ENCODE data around the gene TSSC4.

DNA sequence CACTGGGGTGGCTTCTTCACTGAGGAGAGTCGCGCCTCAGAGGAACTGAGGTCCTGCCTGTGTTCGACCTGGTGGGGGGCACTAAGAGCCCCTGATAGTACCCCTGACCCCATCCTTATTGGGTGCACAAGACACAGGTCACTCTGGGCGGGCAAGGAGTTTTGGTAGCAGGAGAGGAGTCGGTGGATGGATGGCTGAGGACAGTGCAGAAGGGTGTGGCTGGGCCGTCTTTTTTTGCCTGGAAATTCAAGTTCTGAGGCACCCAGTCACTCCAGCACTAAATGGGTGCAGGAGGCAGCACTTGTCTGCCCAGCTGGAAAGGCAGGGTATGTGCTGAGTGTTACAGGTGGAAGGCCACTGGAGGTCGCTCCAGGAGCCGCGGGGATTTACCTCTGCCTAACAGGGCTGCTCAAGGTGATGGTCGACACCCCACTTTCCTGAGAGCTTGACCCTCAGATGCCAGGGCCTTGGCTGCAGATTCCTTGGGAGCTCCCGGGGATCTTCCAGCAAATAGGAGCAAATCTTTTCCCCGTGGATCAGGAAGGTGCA, 960 bp downstream of the TSSC4 start:
- TF ChIP-seq ATF7 (IDR thresholded peaks at IDR 0.05) (no peak), EP300 (IDR thresholded peaks at IDR 0.05; ENCODE audit: low read length) (no peak), NR2C2 (CRISPR knock-in tag; IDR thresholded peaks at IDR 0.05) (no peak), NR2C2 (tag; IDR thresholded peaks at IDR 0.05) (no peak), ZNF449 (CRISPR knock-in tag; IDR thresholded peaks at IDR 0.05) (no peak), KAT2B (IDR thresholded peaks at IDR 0.05; ENCODE audit: low read depth, low read length) (no peak), RFX5 (IDR thresholded peaks at IDR 0.05; ENCODE audit: low read depth, low read length) (no peak), KDM1A (IDR thresholded peaks at IDR 0.05) (no peak), JUN (IDR thresholded peaks at IDR 0.05; ENCODE audit: borderline replicate concordance, low read depth, low read length) (no peak), JUN (CRISPR knock-in tag; IDR thresholded peaks at IDR 0.05; ENCODE audit: borderline replicate concordance) (no peak), MEF2A (IDR thresholded peaks at IDR 0.05; ENCODE audit: control insufficient read depth, low read depth, low read length) (no peak), REST (IDR thresholded peaks at IDR 0.05; ENCODE audit: borderline replicate concordance) (no peak), REST (CRISPR knock-in tag; IDR thresholded peaks at IDR 0.05; ENCODE audit: low read depth) (no peak), POLR2AphosphoS2 (IDR thresholded peaks at IDR 0.05; ENCODE audit: low read length) (no peak), TAF1 (IDR thresholded peaks at IDR 0.05; ENCODE audit: control insufficient read depth, extremely low read depth, insufficient read depth, low read length, severe bottlenecking) (no peak)
- TF ChIP-seq, protein P1, sequence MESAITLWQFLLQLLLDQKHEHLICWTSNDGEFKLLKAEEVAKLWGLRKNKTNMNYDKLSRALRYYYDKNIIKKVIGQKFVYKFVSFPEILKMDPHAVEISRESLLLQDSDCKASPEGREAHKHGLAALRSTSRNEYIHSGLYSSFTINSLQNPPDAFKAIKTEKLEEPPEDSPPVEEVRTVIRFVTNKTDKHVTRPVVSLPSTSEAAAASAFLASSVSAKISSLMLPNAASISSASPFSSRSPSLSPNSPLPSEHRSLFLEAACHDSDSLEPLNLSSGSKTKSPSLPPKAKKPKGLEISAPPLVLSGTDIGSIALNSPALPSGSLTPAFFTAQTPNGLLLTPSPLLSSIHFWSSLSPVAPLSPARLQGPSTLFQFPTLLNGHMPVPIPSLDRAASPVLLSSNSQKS (CRISPR knock-in tag; IDR thresholded peaks at IDR 0.05), result no peak
- TF ChIP-seq, protein P2, sequence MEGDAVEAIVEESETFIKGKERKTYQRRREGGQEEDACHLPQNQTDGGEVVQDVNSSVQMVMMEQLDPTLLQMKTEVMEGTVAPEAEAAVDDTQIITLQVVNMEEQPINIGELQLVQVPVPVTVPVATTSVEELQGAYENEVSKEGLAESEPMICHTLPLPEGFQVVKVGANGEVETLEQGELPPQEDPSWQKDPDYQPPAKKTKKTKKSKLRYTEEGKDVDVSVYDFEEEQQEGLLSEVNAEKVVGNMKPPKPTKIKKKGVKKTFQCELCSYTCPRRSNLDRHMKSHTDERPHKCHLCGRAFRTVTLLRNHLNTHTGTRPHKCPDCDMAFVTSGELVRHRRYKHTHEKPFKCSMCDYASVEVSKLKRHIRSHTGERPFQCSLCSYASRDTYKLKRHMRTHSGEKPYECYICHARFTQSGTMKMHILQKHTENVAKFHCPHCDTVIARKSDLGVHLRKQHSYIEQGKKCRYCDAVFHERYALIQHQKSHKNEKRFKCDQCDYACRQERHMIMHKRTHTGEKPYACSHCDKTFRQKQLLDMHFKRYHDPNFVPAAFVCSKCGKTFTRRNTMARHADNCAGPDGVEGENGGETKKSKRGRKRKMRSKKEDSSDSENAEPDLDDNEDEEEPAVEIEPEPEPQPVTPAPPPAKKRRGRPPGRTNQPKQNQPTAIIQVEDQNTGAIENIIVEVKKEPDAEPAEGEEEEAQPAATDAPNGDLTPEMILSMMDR (IDR thresholded peaks at IDR 0.05 in 2 of 3, conservative IDR thresholded peaks at IDR 0.05 in 1 of 3; ENCODE audit: insufficient read depth in 2 of 3, low read depth in 1 of 3, low read length in 3 of 3), result peak; percentile 34 to 50 (median 47)

All from K562 (cell line).